GM19324 (cell line): ENCODE measurements around the gene DDX10.
"Not testable (repeated sequence)": the region's sequence is repeated elsewhere in the genome, so short reads cannot be mapped to it uniquely, and the experiment has no call there.

Experiments used
- ATAC-seq: cut with Tn5 transposase; IDR thresholded peaks from one replicate; pipeline ENCODE4 v1.9.1; 2021; ENCODE audit warnings: mild to moderate bottlenecking, moderate library complexity; ENCODE audit not compliant: unreplicated experiment, low FRiP score

DDX10 gene

DNA sequence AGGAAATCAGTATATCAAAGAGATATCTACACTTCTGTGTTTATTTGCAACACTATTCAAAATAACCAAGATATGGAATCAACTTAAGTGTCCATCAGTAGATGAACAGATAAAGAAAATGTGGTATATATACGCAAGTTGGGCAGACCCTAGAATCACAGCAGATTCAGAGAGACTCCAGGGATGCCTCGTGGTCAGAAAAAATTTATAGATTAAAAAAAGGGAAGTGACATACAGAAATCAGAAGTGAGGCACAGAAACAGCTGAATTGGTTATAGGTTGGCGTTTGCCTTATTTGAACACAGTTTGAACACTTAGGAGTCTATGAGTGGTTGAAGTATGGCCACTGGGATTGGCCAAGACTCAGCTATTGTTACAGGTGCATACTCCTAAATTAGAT, 10.8 kb upstream of the DDX10 start:
- not testable (repeated sequence) for ATAC-seq

DNA sequence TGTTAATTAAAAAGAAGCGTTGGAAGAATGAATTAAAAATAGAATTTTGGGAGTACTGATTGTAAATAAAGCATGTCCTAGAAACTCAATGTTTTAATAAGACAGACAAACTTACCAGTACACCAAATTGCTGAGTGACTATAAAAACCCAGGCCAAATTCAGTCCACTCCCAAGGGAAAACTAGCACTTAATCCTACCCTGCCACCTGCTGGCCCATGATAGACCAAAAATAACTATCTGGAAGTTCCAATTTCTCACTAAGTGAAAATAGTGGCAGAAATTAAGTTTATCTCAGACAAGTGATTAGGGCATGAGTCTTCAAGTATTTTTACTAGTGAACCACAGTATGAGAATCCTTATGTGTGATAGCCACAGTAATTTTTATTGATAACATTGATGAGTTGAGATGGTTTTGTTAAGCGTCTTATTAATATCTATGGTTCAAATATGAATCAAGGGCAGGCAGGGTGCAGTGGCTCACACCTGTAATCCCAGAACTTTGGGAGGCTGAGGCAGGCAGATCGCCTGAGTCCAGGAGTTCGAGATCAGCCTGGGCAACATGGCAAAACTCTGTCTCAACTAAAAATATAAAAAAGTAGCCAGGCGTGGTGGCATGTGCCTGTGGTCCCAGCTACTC, 9.8 kb upstream of the DDX10 start:
- no peak for ATAC-seq

GRCh38 chr11:108662700-108663099, 2.2 kb upstream of the DDX10 start:
- no peak for ATAC-seq

- ATAC-seq: peak; percentile 39
Observed at GRCh38 chr11:108663154-108663877, 1.6 kb upstream of the DDX10 start.

DNA sequence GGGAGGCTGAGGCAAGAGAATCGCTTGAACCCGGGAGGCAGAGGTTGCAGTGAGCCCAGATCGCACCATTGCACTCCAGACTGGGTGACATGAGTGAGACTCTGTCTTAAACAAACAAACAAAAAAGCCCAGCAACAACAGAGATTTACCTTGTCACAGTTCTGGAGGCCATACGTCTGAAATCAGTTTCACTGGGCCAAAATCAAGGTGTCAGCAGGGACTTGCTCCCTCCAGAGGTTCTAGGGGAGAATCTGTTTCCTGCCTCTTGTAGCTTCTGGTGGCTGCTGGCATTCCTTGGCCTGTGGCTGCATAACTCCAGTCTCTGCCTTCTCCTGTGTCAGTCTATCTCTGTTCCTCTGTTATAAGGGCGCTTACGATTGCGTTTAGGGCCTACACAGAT, 1.5 kb downstream of the DDX10 start:
- no peak for ATAC-seq

DNA sequence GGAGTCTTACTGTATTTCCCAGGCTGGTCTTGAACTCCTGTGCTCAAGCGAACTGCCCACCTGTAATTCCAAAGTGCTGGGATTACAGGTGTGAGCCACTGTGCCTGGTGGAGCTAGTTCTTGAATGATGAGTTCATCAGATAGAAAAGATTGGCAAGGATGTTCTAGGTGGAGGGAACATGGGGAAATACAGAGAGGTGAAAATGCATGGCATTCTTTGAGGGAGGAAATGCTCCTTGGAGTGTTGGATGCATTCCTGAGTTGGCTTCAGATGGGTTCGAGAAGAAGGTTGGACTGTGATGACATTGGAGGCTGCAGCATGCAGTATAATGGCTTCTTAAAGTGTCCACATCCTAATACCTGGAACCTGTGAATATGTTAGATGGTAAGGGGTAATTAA, 4.4 kb downstream of the DDX10 start:
- no peak for ATAC-seq

DNA sequence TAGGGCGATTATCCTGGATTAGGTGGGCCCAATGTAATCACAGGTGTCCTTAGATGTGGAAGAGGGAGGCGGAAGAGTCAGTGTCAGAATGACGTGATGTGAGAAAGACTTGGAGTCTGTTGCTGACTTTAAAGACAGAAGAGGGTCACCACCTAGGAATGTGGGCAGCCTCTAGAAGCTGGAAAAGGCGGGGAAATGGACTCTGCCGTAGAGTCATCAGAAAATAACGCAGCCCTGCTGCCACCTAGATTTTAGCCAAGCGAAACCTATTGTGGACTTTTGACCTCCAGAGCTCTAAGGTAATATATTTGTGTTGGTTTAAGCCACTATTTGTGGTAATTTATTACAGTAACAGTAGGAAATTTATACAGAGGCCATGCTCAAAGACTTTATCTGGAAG, 4.8 kb downstream of the DDX10 start:
- no peak for ATAC-seq

- no peak for ATAC-seq
Observed at GRCh38 chr11:108670451-108670850, 5.6 kb downstream of the DDX10 start.

DNA sequence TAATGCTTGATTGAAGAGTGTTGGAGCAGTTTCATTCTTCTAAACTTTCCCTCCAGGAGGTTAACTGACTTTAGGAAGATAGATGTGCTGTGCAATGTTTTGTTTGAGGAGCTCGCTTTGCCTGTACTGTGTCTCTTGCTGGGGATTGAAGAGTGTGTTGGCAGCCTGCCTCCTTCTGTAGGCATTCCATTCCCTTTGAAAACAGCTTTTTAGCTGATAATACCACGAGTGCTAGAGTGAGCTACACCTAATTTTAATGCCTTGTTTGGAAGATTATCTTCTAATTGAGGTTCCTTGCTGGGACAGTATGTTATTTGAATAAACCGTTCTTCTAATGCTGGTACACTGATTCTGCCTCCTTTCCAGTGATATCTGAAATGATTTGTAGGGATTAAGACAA, 7.2 kb downstream of the DDX10 start:
- ATAC-seq: no peak

DNA sequence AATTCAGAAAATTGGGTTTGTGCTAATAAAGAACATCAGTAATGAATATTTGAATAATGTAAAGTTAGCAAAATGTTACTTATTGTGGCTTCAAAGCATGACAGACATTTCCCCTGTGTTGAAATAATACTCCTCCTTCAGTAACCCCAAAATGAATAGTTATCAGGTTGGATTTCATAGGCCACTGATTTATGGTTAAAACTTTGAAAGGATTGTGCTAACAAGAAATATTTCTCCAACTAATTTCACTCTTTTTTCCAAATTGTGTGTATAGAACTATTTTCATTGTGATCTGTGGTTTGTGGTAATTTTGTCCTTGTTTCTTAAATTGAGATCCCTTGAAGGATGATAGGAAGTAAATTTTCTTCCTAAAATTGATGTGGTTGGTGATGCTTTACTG, 7.9 kb downstream of the DDX10 start:
- no peak for ATAC-seq

GRCh38 chr11:108679045-108679444, 14.2 kb downstream of the DDX10 start:
- no peak for ATAC-seq

- ATAC-seq: no peak
Observed at GRCh38 chr11:108680271-108680670, 15.4 kb downstream of the DDX10 start.

DNA sequence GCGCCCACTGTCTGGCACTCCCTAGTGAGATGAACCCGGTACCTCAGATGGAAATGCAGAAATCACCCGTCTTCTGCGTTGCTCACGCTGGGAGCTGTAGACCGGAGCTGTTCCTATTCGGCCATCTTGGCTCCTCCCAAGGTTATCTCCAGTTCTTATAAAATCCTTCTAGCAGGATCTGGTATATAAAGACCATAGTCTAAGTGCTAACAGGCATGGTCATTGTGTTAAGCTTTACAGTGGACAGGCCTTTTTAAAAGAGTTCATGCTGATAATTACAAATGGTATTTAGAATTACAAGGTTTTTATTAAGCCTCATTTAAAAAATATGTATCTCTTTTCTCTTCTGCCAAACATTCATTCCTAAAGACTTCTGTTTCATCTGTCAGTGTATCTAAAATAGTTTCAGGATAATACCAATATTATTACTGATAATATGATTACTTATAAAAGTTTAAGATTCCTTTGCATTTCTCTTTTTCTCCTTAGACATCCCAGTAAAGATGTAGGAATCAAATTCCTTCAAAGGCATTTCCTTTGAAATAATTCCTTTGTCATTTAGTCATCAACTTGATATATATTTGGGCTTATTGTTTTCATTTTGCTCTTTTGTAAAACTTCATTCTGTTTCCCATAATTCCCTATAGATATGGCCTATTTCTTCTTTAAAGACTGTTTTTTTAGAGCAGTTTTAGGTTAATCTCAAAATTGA, 20.7 kb downstream of the DDX10 start:
- no peak for ATAC-seq

DNA sequence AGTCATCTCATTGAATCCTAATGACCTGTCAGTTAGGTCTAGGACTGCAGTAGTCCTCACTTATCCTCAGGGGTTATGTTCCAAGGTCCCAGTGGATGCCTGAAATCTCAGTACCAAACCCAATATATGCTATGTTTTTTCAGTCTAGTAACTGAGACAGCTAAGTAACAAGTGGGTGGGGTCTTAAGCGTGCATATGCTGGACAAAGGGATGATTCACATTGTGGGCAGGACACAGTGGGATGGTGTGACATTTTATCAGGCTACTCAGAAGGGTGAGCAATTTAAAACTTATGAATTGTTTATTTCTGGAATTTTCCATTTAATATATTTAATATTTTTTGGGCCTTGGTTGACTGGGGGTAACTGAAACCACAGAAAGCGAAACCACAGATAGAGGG, 29.0 kb downstream of the DDX10 start:
- ATAC-seq: no peak

DNA sequence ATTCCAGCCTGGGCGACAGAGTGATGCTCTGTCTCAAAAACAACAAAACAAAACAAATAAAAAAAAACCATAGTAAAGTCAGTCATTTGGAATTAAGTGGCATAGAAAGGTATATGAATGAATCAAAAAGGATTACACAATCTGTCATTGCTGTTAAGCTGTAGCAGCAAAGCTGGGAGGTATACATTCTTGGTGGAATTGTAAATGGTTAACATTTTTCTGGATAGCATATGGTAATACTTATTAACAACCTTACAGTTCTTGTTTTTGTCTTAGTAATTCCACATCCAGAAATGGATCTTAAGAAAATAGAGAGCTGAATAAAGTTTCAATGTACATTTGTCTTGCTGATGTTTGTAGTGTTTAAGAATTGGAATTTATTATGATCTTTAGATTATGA, 30.0 kb downstream of the DDX10 start:
- ATAC-seq: no peak

GRCh38 chr11:108697872-108698473, 33.1 kb downstream of the DDX10 start:
- peak; percentile 75 for ATAC-seq

GRCh38 chr11:108698844-108699642, 34.2 kb downstream of the DDX10 start:
- ATAC-seq: peak; percentile 46

DNA sequence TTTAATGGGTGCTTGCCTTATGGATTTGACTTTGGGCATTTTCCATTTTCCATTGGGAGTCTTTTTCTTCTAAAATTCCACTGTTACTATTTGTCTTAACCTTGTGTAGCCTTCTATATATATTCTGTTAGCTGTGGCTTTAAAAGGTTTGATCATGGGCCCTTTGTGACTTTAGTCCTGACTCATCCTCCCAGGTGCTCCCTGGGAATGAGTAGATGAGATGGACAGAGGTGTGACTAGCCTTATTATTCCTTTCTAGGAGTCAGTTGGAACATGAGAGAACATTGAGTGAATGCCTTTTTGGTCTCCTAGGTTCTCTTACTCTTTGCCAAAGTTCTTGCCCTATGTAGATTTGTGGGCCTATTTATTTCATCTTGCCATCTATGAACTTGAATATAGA, 39.0 kb downstream of the DDX10 start:
- ATAC-seq: no peak

- ATAC-seq: no peak
Observed at GRCh38 chr11:108705061-108705460, 40.2 kb downstream of the DDX10 start.

GRCh38 chr11:108708173-108708572, 43.3 kb downstream of the DDX10 start:
- ATAC-seq: no peak

DNA sequence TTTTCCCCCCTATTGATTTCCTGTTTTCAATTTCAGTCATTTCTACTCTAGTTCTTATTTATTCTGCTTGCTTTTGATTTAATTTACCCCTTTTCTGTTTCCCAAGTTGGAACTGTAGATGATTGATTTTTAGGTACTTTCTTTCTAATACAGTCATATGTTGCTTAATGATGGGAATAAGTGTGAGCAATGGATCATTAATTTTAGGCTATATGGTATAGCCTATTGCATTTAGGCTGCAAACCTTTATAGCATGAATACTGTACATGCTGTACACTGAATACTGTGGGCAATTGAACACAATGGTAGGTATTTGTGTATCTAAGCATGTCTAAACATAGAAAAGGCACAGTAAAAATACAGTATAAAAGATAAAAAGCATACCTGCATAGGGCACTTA, 44.9 kb downstream of the DDX10 start:
- ATAC-seq: no peak
